GM18505 (cell line): ENCODE data around the gene PSTPIP1.

Source experiments
- ATAC-seq: cut with Tn5 transposase; IDR thresholded peaks from one replicate; pipeline ENCODE4 v1.9.1; 2021; ENCODE audit not compliant: unreplicated experiment
- POLR2A ChIP-seq: IDR thresholded peaks from 4 replicates; pipeline ENCODE4 v1.6.1; 2011; ENCODE audit warnings: borderline replicate concordance; ENCODE audit not compliant: insufficient read depth, insufficient read length; ENCODE audit errors: extremely low read depth

PSTPIP1 gene

DNA sequence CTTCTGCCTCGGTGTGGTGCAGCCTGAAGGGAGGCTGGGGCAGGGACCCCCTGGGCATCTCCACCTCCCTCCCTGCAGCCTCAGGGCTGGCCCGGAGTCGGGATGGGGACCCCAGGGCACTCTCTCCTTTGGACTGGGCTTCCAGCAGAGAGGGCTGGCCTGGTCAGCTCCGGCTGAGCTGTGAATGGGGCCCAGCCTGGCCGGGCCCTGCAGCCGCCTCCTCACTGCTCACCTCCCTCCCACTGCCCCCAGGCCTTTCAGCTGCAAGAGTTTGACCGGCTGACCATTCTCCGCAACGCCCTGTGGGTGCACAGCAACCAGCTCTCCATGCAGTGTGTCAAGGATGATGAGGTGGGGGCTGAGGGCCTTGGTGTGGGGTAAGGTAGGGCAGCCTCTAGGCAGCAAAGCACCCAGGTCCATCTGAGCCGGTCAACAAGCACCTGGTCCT, 36.0 kb downstream of the PSTPIP1 start:
- no peak for TF ChIP-seq POLR2A
- ATAC-seq, result no peak

DNA sequence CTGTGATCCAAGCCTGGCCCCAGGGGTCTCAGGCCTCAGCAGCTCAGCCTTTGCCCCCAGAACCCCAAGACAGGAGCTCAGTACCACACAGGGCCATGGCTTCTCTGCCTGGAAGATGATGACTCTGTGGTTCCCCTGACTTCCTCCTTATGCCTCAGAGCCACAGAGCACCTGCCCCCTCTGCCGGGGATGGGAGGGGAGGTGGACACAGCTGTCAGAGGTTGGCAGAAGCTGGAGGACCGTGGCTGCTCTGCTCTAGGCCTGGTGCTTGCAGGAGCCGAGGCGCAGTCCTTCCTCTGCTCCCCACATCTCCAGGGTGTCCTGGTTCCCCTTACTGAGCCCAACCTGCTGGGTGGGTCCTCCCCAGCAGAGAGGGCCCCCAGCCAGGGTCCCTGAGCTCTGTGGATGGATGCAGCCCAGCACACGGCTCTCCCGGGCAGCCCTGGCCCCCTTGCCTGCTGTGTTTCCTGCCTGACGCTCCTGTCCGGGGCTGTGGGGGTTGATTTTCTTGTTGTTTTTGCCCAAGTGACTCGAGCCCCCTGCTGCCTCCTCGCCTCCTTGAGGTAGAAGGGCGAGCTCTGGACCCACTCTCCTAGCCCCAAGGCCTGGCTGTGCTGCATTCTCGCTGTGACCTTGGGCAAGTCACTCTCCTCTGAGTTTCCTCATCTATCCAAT, 36.6 kb downstream of the PSTPIP1 start:
- ATAC-seq, result no peak

DNA sequence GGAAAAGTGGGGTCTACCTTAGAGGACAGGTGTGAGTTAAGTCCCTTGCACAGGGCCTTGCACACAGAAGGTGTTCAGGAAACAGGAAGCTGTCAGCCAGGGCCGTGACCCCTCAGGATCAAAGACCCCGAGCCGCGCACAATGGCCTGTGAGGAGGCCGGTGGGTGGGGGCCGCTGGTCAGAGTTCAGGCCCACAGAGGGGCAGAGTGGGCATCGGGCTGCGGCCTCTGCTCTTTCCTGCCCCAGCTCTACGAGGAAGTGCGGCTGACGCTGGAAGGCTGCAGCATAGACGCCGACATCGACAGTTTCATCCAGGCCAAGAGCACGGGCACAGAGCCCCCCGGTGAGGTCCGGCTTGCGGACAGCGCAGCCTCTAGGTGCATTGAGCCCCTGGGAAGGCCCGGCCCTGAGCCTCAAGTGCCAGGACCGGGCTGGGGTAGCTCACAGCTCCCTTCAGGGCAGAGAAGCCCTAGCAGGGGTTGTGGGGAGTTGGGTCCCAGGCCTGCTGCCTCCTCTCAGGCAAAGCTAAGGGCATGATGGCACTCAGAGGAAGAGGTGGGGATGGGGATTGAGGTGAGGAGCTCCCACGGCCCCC, 37.2 kb downstream of the PSTPIP1 start:
- no peak for TF ChIP-seq POLR2A

More for the DNA sequence above, 36.6 kb downstream of the PSTPIP1 start:
- TF ChIP-seq POLR2A, result no peak

DNA sequence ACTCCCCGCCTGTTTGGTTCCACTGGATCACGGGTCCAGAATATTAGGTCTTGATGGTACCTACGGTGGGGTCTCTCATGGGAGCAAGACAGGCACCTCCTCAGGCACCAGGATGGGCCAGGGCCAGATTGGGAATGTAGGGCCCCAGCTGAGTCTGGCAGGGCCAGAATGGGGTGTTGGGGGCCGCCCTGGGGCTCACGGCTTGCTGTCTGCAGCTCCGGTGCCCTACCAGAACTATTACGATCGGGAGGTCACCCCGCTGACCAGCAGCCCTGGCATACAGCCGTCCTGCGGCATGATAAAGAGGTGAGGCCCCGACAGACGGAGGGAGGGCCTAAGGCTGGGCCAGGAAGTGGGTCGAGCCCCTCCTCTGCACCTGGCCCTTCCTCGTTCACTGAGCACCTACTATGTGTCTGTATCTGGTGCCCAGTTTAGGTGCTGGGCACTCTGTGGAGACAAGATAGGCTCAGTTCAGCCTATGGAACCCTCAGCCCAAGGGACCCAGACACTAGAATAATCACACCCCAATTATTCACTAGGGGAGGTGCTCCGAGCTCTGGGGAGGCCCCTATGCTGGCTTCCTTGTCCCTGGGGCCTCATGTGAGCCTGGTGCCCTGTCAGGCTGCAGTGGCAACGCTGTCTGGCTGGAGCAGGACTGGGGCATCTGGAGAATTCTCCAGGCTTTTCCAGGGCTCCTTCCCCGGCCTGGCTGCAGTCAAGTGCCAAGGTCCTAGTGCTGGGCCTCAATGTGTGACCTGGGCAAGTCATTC, 37.9 kb downstream of the PSTPIP1 start:
- ATAC-seq, result no peak
- no peak for TF ChIP-seq POLR2A

More for the DNA sequence above, 37.2 kb downstream of the PSTPIP1 start:
- ATAC-seq, result no peak

DNA sequence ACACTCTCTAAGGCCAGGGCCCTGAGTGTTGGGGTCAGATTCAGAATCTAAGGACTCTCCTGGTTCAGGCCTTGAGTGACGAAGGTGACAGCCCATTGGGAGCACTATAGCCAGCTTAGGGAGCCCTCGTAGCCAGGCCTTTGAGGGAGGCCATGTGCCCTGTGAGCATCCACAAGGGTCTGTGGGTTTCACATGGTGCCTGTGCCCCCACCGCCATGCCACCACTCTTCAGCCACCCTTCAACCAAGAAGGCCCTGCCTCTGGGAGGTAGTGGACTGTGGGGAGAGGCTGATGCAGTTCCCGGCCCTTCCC, 38.4 kb downstream of the PSTPIP1 start:
- no peak for ATAC-seq
- TF ChIP-seq POLR2A, result no peak

DNA sequence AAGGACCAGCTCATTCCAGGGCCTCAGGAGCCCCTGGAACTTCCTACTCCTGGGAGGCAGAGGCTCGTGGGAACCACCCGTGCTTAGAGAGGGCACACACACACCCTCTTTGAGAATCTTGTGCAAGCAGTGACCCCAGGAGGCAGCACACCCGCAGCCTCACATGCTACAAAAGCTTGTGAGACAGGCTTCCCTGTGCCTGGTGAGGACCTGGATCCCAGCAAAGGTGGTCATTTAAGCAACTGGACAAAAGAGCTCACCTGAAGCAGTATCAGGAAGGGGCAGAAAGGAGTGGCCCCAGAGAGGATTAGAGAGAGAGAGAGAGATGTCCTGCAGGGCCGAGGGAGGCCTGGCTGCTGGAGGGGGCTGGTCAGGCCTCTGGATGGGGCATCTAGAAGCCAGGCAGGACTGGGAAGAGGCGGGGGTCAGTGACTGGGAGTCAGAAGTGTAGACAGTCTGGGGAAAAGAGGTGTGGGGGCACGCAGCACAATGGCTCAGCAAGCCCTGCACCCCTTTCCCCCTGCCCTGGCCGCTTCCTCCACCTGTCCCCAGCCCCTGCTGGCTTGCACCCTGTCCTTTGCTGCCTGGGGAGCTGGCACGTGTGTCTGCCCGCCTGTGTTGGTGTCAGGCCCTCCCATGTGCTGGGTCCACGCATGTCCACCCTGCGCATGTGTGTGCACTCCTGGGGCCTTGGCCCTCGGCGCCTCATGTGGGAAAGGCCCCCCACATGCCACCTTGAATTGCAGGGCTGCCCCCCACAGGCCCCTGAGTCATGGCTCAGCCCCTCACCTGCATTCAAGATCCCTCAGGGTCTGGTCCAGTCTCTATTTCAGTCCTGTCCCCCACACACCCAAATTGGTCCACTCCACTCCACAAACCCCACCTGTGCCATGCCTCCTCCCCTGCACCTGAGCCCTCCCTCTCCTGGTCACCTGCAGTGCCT, 39.1 kb downstream of the PSTPIP1 start:
- no peak for ATAC-seq
- no peak for TF ChIP-seq POLR2A

DNA sequence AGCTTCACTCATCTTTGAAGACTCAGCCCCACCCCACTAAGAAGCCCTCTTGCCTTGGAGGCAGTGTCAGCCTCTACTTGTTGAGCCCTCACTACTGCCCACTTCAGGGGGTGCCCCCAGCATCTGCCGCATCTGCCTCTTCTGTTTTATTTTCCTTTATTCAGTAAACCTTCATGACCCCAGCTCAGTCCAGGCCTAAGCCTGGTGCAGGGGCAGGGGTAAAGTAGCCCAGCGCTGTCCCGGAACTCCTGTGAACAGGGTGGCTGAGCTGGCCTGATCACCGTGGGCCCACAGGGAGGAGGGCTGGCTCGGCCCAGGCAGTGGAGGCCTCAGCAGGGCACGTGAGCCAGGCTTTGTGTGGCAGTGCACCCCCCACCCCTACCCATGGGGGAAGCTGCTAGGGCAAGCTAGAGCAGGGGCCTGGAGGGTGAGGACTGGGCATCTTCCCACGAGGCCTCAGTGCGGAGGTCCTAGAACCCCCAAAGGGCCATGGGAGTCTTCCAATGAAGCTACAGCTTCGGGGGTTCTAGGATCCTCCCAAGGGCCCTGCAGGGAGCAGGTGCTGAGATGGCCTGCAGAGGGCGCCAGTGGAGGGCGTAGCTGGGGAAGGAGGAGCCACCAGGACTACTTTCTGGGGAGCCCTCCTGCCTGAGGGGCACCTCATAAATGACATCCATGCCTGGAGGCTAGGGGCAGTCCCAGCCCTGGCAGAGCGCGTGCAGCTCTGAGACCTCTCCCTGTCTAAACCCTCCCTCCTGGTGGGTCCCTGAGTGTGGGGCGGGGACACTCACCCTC, 40.0 kb downstream of the PSTPIP1 start:
- no peak for TF ChIP-seq POLR2A
- ATAC-seq, result no peak

DNA sequence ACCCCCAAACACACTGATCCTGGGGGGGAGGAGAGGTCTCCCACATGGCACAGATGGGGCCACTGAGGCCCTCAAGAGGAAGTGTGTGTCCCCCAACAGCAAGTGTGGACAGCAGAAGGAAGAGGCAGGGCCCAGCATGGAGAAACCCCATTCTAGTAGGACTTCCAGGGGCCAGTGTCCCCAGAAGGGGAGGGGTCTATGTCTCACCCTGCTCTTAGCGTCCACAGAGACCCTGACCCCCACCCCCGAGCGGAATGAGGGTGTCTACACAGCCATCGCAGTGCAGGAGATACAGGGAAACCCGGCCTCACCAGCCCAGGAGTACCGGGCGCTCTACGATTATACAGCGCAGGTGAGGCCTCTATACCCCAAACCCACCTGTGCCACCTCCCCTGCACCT, 40.7 kb downstream of the PSTPIP1 start:
- ATAC-seq, result no peak
- no peak for TF ChIP-seq POLR2A

DNA sequence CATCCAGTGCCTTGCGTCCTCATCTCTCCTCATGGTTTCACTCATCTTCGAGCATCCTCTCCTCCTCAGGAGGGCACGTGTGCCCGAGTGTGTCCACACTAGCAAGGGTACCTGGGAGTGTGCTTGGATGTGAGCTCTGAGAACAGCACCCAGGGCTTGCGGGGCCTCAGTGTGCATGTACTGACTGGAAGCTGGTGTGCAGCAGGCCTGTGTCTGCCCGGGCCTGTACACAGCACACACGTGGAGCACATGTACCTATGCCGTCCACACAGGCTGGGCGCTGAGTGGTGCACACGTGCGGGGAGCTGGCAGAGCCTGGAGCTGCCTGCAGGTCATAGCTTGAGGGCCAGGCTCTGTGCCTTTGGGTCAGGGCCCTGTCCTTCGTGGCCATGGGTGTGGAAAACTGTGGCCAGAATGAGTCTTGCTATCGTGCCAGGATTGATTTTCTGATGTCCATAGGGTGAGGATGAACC, 41.1 kb downstream of the PSTPIP1 start:
- TF ChIP-seq POLR2A, result no peak
- ATAC-seq, result no peak

DNA sequence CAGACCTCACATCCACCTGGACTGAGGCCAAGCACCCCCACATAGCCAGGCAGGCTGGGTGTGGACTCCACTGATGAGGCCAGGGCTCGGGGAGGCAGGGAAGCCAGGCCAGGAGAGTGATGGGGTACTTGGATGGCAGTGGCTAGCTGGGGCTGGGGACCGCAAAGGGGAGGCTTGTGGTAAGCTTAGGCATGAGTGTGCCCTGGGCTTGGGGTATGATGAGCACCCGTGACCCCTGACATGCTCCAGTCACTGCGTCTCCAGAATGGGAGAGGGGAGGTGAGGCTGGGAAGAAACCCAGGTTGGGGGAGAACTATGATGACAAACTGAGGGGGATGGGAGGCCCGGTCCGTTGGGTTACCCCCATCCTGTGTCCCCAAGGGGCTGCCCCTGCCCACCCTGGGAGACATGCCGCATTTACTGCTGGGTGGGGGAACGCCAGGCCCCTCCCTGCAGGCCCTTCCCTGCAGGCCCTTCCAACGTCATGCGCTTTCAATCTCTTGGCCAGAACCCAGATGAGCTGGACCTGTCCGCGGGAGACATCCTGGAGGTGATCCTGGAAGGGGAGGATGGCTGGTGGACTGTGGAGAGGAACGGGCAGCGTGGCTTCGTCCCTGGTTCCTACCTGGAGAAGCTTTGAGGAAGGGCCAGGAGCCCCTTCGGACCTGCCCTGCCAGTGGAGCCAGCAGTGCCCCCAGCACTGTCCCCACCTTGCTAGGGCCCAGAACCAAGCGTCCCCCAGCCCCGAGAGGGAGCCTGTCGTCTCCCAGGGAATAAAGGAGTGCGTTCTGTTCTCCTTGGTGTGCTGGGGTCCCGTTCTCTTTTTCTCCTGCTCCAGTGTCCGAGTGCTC, 41.8 kb downstream of the PSTPIP1 start:
- no peak for ATAC-seq
- no peak for TF ChIP-seq POLR2A

DNA sequence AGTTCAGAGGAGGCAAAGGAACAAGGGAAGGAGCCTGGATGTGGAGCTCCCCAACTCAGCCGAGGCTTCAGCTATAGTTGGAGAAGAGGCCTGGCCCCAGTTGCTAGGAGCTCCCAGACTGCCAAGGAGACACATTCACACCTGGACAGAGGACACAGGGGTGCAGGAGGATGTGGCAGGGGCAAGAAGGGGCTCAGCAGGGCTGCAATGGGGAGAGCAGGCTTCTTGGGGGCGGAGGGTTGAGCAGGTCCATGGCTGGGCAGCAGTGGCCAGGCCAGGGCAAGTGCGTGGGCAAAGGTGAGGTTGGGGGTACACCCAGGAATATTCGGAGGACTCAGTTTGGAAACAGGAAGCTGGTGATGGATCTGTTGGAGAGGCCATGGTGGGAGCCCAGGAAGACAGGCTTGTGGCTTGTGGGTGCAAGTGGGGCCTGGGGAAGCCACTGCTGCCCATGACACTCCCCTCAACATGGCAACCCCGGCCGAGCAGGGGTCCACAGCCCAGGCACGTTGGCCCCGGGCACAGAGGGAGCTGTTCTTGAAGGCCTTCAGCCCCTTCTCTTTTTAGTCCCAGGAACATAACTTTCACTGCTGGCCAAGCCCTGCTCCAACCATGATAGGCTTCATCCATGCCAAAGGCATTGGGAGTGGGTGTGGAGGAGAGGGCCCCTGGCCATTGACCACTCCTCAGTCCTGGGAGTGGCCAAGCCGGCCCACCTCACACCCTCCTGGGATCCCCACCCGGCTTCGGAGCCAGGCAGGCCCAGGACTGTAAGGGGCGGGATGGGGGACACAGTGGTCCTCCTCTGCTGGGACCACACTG, 42.7 kb downstream of the PSTPIP1 start:
- TF ChIP-seq POLR2A, result no peak
- no peak for ATAC-seq
